GM12878 (cell line): ENCODE measurements around the gene TBL3. TPM values are rescaled to one million over a fixed set of nuclear protein-coding genes. Genes with fewer than 3 reads are reported as not detected.
A peak's percentile ranks its signal among the peaks of the same experiment; 100 is the strongest.

Source experiments
- ATF7 ChIP-seq: fragments of 450-650 bp; IDR thresholded peaks from 2 replicates; pipeline ENCODE4 v1.6.1; 2016; ENCODE audit warnings: low read depth, mild to moderate bottlenecking
- CUX1 ChIP-seq: IDR thresholded peaks from 2 replicates; pipeline ENCODE4 v1.6.1; 2012; ENCODE audit warnings: improper control_type of control experiment, low read depth, low read length; ENCODE audit not compliant: insufficient replicate concordance
- EGR1 ChIP-seq, 2 experiments: IDR thresholded peaks; 1 replicate in 1 of 2; 2 replicates in 1 of 2; pipeline ENCODE4 v1.6.1; 2011 to 2012; ENCODE audit warnings: low read depth in 2 of 2, low read length in 2 of 2, borderline replicate concordance in 1 of 2, mild to moderate bottlenecking in 1 of 2, moderate library complexity in 1 of 2
- ELK1 ChIP-seq: IDR thresholded peaks from 2 replicates; pipeline ENCODE4 v1.6.1; 2012; ENCODE audit warnings: low read depth, low read length, improper control_type of control experiment
- HSF1 ChIP-seq: fragments of 150-350 bp; IDR thresholded peaks from 2 replicates; pipeline ENCODE4 v1.6.1; 2014; ENCODE audit warnings: mild to moderate bottlenecking, low read depth, low read length
- JUND ChIP-seq: IDR thresholded peaks from 2 replicates; pipeline ENCODE4 v1.6.1; 2012; ENCODE audit warnings: low read depth, mild to moderate bottlenecking, low read length, improper control_type of control experiment, moderate library complexity
- PAX5 ChIP-seq: IDR thresholded peaks from 2 replicates; pipeline ENCODE4 v1.6.1; 2011; ENCODE audit warnings: low read depth, low read length, borderline replicate concordance
- REST ChIP-seq: IDR thresholded peaks from 2 replicates; pipeline ENCODE4 v1.6.1; 2012; ENCODE audit warnings: mild to moderate bottlenecking, low read depth, low read length
- STAT3 ChIP-seq: IDR thresholded peaks from 2 replicates; pipeline ENCODE4 v1.6.1; 2011; ENCODE audit warnings: low read depth, low read length, improper control_type of control experiment
- TARDBP ChIP-seq: IDR thresholded peaks from 2 replicates; pipeline ENCODE4 v1.6.1; 2016; ENCODE audit warnings: borderline replicate concordance
- USF2 ChIP-seq: IDR thresholded peaks from 2 replicates; pipeline ENCODE4 v1.6.1; 2011; ENCODE audit warnings: low read depth, low read length, improper control_type of control experiment, borderline replicate concordance
- YY1 ChIP-seq: IDR thresholded peaks from 2 replicates; pipeline ENCODE4 v1.6.1; 2011; ENCODE audit warnings: low read depth, mild to moderate bottlenecking, low read length
- ZBTB33 ChIP-seq: fragments of 450-650 bp; IDR thresholded peaks from 2 replicates; pipeline ENCODE4 v1.6.1; 2017; ENCODE audit warnings: mild to moderate bottlenecking
- polyA plus RNA-seq, 11 experiments: library from polyadenylated mRNA; depleted of rRNA in 4 of 11; unstranded in 6 of 11; stranded (reverse) in 5 of 11; fragments of >200 nt; fragmentation: Nextera tagmentation in 4 of 11; fragmentation: Illumina TruSeq in 1 of 11; extraction: Ambion mirVana in 4 of 11; extraction: Trizol in 1 of 11; gene quantifications; 1 replicate in 1 of 11; 2 replicates in 10 of 11; pipeline versions ENCODE4 v1.2.1 to v1.2.3, GENCODE V29; 2011 to 2016; ENCODE audit warnings: inconsistent platforms in 2 of 11, missing spikeins in 2 of 11, low read depth in 1 of 11
- total RNA-seq, 4 experiments: library from RNA; depleted of rRNA in 3 of 4; stranded (reverse); fragments of >200 nt in 3 of 4; fragmentation: Illumina TruSeq in 1 of 4; extraction: Trizol in 1 of 4; gene quantifications; 2 replicates each; pipeline versions ENCODE4 v1.2.1 to v1.2.3, GENCODE V29; 2013 to 2021

TBL3 gene
- total and polyA plus RNA-seq, 10 of the 15 experiments (the other 5 are each of a cell fraction or from before 2014, with no cell fraction given) = 1.2 to 101 (median 34.2) TPM

GRCh38 chr16:1990351-1991134 is 18.7 kb downstream of the TBL3 start (continued):
- TF ChIP-seq REST (no peak), JUND (peak; percentile 53; the same call in 1 of the 2 replicates), STAT3 (no peak), HSF1 (no peak), TARDBP (no peak), CUX1 (no peak), USF2 (no peak), ATF7 (peak; percentile 92), EGR1 (IDR thresholded peaks at IDR 0.05; ENCODE audit: borderline replicate concordance in 1 of 2, low read depth in 2 of 2, low read length in 2 of 2) (no peak; a peak in 1 of 3 replicates), ZBTB33 (no peak), ELK1 (no peak), YY1 (no peak), PAX5 (no peak)
